Panc1 (cell line): ENCODE data around the gene ADGRD1. TPM values are rescaled to one million over a fixed set of nuclear protein-coding genes. Genes with fewer than 3 reads are reported as not detected.

Experiments
- ATAC-seq: fragments of 200-7000 bp; cut with Tn5 transposase; 2 replicates; pipeline ENCODE4 v1.9.1; 2020; ENCODE audit warnings: mild to moderate bottlenecking, moderate library complexity
- BruUV-seq: library from RNA; stranded (reverse); fragments of 400-500 nt; replicated peaks from 2 replicates; lab custom pipeline; 2021; lab: Mats Ljungman, UMichigan
- CTCF ChIA-PET: fragments of 300-600 bp; sonication (Branson Sonifier 250); formaldehyde crosslinking; loops from one replicate; lab custom pipeline; 2022; ENCODE audit warnings: antibody characterized with exemption; lab: Charles Lee
- POLR2A ChIA-PET: fragments of 300-600 bp; sonication (Branson Sonifier 250); formaldehyde crosslinking; loops from one replicate; lab custom pipeline; 2022; ENCODE audit warnings: antibody characterized with exemption; lab: Charles Lee
- DNase-seq: peaks from one replicate; pipeline ENCODE4 v3.0.0-alpha.2; 2010; ENCODE audit warnings: low read depth, low spot score
- H3K27ac ChIP-seq: 2 replicates; pipeline ENCODE4 v1.5.1; 2011; ENCODE audit warnings: mild to moderate bottlenecking, low read length, inconsistent platforms
- H3K27me3 ChIP-seq: fragments of 200-500 bp; sonication (Bioruptor generic); 2 replicates; pipeline ENCODE4 v1.6.0; 2014; ENCODE audit warnings: low read length, inconsistent platforms; ENCODE audit not compliant: control insufficient read depth, insufficient read depth
- H3K36me3 ChIP-seq: fragments of 200-500 bp; sonication (Bioruptor generic); 2 replicates; pipeline ENCODE4 v1.5.1; 2014; ENCODE audit warnings: inconsistent platforms, mild to moderate bottlenecking, low read length, moderate library complexity; ENCODE audit not compliant: control insufficient read depth, insufficient read depth
- H3K4me1 ChIP-seq: 2 replicates; pipeline ENCODE4 v1.5.1; 2011; ENCODE audit warnings: inconsistent platforms, mild to moderate bottlenecking, low read length, moderate library complexity; ENCODE audit not compliant: control insufficient read depth, insufficient read depth
- H3K4me3 ChIP-seq, 2 experiments: 2 replicates each; pipeline ENCODE4 v1.5.1; 2011 to 2012; ENCODE audit warnings: low read depth in 2 of 2, low read length in 2 of 2, mild to moderate bottlenecking in 2 of 2, inconsistent platforms in 1 of 2, moderate library complexity in 1 of 2
- H3K9me3 ChIP-seq: fragments of 200-500 bp; sonication (Bioruptor generic); 2 replicates; pipeline ENCODE4 v1.5.1; 2014; ENCODE audit warnings: low read depth, mild to moderate bottlenecking, inconsistent platforms, low read length, moderate library complexity; ENCODE audit not compliant: control insufficient read depth, insufficient read depth
- POLR2AphosphoS5 ChIP-seq: IDR thresholded peaks from 2 replicates; pipeline ENCODE4 v1.6.1; 2012; ENCODE audit warnings: mild to moderate bottlenecking, low read depth, low read length, moderate library complexity
- SIN3A ChIP-seq: IDR thresholded peaks from 2 replicates; pipeline ENCODE4 v1.6.1; 2012; ENCODE audit warnings: low read depth, mild to moderate bottlenecking, low read length, moderate library complexity, borderline replicate concordance; ENCODE audit not compliant: insufficient read depth
- TCF7L2 ChIP-seq: IDR thresholded peaks from 2 replicates; pipeline ENCODE4 v1.6.1; 2011; ENCODE audit warnings: mild to moderate bottlenecking, low read depth, low read length, inconsistent platforms
- in situ Hi-C: cut with HindIII; loops from 2 replicates; pipeline ENCODE4 v1.10.0; 2016; ENCODE audit warnings: low sequenced_read_pairs, low pct_unique_long_range_greater_than_20kb
- intact Hi-C: fragments of 100-400 bp; cut with micrococcal nuclease; formaldehyde crosslinking; loops from one replicate; pipeline ENCODE4 v1.10.0; 2022; ENCODE audit not compliant: unreplicated experiment
- total RNA-seq: library from RNA; stranded (reverse); gene quantifications from one replicate; pipeline ENCODE4 v1.2.1, GENCODE V29; 2021; ENCODE audit not compliant: unreplicated experiment
- TF ChIP-seq, protein P1 (sequence below), 2 experiments: IDR thresholded peaks; 2 replicates each; pipeline ENCODE4 v1.6.1; 2011 to 2012; ENCODE audit warnings: low read depth in 2 of 2, control low read depth in 1 of 2, low read length in 1 of 2, mild to moderate bottlenecking in 1 of 2, moderate library complexity in 1 of 2; ENCODE audit not compliant: insufficient read depth in 1 of 2
- TF ChIP-seq, protein P2 (sequence below): fragments of 450-650 bp; IDR thresholded peaks from 2 replicates; pipeline ENCODE4 v1.5.1; 2017; ENCODE audit warnings: mild to moderate bottlenecking

The ADGRD1 gene
- total RNA-seq, 1 experiment from 2014 or later: 0.21 TPM

DNA sequence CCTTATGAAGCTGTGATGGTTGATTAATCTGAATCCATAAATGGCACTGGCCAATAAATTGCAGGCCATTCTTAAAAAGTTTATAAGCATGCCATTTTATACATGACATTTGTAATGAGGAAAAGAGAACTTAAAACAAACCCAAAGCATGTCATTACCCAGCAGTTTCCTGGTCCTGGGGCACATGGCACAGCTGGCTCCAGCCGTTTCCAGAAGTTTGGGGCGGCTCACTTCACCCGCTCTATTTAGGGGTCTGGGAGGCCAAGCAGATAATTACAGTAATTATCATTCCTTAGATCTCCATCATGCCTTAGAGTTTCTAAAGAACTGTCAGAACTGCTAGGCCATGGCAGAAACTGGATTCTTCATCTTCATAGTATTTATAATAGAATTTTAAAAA lies 6.4 kb downstream of the ADGRD1 start:
- POLR2A ChIA-PET: no interaction called here
- Histone ChIP-seq H3K27ac (no peak overlapping the region), H3K4me1 (no peaks in the 10 kb centered on the region), H3K27me3 (peaks cover 11% of the 10 kb centered on the region; the same call in 1 of the 2 replicates), H3K36me3 (no peaks in the 10 kb centered on the region), H3K4me3 (no peak overlapping the region), H3K9me3 (no peaks in the 10 kb centered on the region)
- no peak for ATAC-seq
- TF ChIP-seq POLR2AphosphoS5: no peak
- no peak for TF ChIP-seq SIN3A
- no peak for TF ChIP-seq TCF7L2
- TF ChIP-seq, protein P1, sequence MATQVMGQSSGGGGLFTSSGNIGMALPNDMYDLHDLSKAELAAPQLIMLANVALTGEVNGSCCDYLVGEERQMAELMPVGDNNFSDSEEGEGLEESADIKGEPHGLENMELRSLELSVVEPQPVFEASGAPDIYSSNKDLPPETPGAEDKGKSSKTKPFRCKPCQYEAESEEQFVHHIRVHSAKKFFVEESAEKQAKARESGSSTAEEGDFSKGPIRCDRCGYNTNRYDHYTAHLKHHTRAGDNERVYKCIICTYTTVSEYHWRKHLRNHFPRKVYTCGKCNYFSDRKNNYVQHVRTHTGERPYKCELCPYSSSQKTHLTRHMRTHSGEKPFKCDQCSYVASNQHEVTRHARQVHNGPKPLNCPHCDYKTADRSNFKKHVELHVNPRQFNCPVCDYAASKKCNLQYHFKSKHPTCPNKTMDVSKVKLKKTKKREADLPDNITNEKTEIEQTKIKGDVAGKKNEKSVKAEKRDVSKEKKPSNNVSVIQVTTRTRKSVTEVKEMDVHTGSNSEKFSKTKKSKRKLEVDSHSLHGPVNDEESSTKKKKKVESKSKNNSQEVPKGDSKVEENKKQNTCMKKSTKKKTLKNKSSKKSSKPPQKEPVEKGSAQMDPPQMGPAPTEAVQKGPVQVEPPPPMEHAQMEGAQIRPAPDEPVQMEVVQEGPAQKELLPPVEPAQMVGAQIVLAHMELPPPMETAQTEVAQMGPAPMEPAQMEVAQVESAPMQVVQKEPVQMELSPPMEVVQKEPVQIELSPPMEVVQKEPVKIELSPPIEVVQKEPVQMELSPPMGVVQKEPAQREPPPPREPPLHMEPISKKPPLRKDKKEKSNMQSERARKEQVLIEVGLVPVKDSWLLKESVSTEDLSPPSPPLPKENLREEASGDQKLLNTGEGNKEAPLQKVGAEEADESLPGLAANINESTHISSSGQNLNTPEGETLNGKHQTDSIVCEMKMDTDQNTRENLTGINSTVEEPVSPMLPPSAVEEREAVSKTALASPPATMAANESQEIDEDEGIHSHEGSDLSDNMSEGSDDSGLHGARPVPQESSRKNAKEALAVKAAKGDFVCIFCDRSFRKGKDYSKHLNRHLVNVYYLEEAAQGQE (IDR thresholded peaks at IDR 0.05; ENCODE audit: insufficient read depth in 1 of 2, low read depth in 2 of 2, low read length in 1 of 2): no peak
- in situ Hi-C loops: no loop called here
- CTCF ChIA-PET: no interaction called here
- DNase-seq: no peak
- intact Hi-C loops: no loop called here
- no TSS peak for BruUV-seq

DNA sequence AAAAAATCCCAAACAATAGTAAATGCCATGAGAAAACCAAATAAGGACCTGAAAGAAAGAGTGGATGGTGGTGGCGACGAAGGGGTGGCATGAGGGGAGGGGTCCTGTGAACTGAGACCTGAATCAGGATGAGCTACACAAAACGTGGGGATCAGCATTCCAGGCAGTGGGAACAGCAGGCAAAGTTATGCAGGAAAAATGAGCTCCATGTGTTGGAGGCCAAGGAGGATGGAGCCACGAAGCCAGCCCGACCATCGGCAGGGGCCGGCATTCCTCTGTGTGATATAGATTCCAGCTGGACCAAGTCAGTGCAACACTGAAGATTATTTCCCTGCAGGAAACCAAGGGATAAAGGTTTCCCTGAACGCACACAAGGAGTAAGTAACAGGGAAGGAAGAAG lies 7.1 kb downstream of the ADGRD1 start:
- BruUV-seq: no TSS peak
- CTCF ChIA-PET: no interaction called here
- no peak for ATAC-seq

DNA sequence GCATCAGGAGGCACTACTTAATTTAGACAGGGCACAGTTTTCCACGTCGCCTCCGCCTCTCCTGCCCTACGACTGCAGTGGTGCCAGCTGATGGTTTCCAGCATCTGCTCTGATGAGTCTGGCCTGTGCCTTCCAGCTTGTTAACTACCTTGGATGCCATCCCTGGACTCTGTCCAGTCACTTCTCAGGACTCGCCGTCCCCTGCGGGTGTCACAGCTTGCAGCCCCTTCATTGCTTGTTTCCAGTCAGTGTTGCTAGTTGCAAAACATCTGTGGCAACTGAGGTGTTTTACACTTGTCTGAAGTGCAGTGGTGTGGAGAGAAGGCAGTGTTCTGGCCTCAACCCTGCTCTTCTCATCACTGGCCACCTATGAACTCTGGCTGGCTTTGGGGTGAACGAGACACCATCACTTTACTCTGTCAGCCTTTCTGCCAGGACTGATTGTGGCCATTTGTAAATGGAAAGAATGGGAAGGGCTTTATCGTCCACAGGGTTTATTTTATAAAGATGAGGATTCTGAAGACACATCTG lies 8.3 kb downstream of the ADGRD1 start:
- no peak overlapping the region for H3K4me3 ChIP-seq
- peaks cover 16% of the 10 kb centered on the region for H3K27me3 ChIP-seq
- no peak for DNase-seq
- H3K27ac ChIP-seq: no peak overlapping the region
- intact Hi-C loops (no loop called here), in situ Hi-C loops (no loop called here)
- no peaks in the 10 kb centered on the region for H3K4me1 ChIP-seq
- no peak for ATAC-seq
- ChIA-PET POLR2A (no interaction called here), CTCF (no interaction called here)
- TF ChIP-seq TCF7L2 (no peak), POLR2AphosphoS5 (no peak), SIN3A (no peak)
- TF ChIP-seq, protein P2, sequence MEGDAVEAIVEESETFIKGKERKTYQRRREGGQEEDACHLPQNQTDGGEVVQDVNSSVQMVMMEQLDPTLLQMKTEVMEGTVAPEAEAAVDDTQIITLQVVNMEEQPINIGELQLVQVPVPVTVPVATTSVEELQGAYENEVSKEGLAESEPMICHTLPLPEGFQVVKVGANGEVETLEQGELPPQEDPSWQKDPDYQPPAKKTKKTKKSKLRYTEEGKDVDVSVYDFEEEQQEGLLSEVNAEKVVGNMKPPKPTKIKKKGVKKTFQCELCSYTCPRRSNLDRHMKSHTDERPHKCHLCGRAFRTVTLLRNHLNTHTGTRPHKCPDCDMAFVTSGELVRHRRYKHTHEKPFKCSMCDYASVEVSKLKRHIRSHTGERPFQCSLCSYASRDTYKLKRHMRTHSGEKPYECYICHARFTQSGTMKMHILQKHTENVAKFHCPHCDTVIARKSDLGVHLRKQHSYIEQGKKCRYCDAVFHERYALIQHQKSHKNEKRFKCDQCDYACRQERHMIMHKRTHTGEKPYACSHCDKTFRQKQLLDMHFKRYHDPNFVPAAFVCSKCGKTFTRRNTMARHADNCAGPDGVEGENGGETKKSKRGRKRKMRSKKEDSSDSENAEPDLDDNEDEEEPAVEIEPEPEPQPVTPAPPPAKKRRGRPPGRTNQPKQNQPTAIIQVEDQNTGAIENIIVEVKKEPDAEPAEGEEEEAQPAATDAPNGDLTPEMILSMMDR: no peak
- TF ChIP-seq, protein P1 (IDR thresholded peaks at IDR 0.05; ENCODE audit: insufficient read depth in 1 of 2, low read depth in 2 of 2, low read length in 1 of 2): no peak
- BruUV-seq: no TSS peak
- H3K9me3 ChIP-seq: no peaks in the 10 kb centered on the region
- no peaks in the 10 kb centered on the region for H3K36me3 ChIP-seq

More for the DNA sequence above, 7.1 kb downstream of the ADGRD1 start:
- TF ChIP-seq SIN3A (no peak), TCF7L2 (no peak), POLR2AphosphoS5 (no peak)
- intact Hi-C loops: no loop called here
- in situ Hi-C loops: no loop called here
- POLR2A ChIA-PET: no interaction called here
- Histone ChIP-seq H3K36me3 (no peaks in the 10 kb centered on the region), H3K27ac (no peak overlapping the region), H3K4me1 (no peaks in the 10 kb centered on the region), H3K4me3 (no peak overlapping the region), H3K9me3 (no peaks in the 10 kb centered on the region), H3K27me3 (peaks cover 15% of the 10 kb centered on the region)
- no peak for DNase-seq
